Activated B cell treated with CpG ODN at 0.5 μM for 24 hours (primary cell): Measurements from ENCODE around the gene MPV17L2. TPM values are rescaled to one million over a fixed set of nuclear protein-coding genes. Genes with fewer than 3 reads are reported as not detected.

Experiments used
- ATAC-seq: fragments of 200-7000 bp; cut with Tn5 transposase; one replicate; pipeline ENCODE4 v1.10.0; 2021; ENCODE audit warnings: low read depth, mild to moderate bottlenecking, moderate library complexity
- CTCF ChIA-PET: fragments of 350-600 bp; sonication (Branson Sonifier 250); formaldehyde crosslinking; loops from one replicate; lab custom pipeline; 2021; ENCODE audit warnings: antibody characterized with exemption; lab: Charles Lee
- POLR2A ChIA-PET: fragments of 350-600 bp; sonication (Branson Sonifier 250); formaldehyde crosslinking; loops from one replicate; lab custom pipeline; 2021; ENCODE audit warnings: antibody characterized with exemption; lab: Charles Lee
- DNase-seq: peaks from one replicate; pipeline ENCODE4 v3.0.0; 2022
- H3K27ac Mint-ChIP-seq: one replicate; pipeline ENCODE4 v1.8.0; 2020; ENCODE audit warnings: mixed read lengths
- H3K27me3 Mint-ChIP-seq: one replicate; pipeline ENCODE4 v1.8.0; 2021; ENCODE audit warnings: mixed read lengths
- H3K36me3 Mint-ChIP-seq: one replicate; pipeline ENCODE4 v1.8.0; 2021; ENCODE audit warnings: low read depth, mixed read lengths
- H3K4me1 Mint-ChIP-seq: one replicate; pipeline ENCODE4 v1.8.0; 2021; ENCODE audit warnings: mixed read lengths
- H3K4me3 Mint-ChIP-seq: one replicate; pipeline ENCODE4 v1.8.0; 2020; ENCODE audit warnings: mild to moderate bottlenecking, mixed read lengths
- H3K9me3 Mint-ChIP-seq: one replicate; pipeline ENCODE4 v1.8.0; 2020; ENCODE audit warnings: mixed read lengths
- intact Hi-C: fragments of 100-400 bp; cut with micrococcal nuclease; formaldehyde crosslinking; loops from one replicate; pipeline ENCODE4 v1.15.1; 2024
- total RNA-seq: library from RNA; stranded (reverse); gene quantifications from 2 replicates; pipeline ENCODE4 v1.2.3, GENCODE V29; 2022
- TF ChIP-seq, protein P1 (sequence below): fragments of 200-600 bp; IDR thresholded peaks from one replicate; pipeline ENCODE4 v1.8.0; 2022; ENCODE audit warnings: antibody characterized with exemption, mild to moderate bottlenecking

Gene MPV17L2
- total RNA-seq, 1 donor from 2014 or later, result 17.9 TPM

DNA sequence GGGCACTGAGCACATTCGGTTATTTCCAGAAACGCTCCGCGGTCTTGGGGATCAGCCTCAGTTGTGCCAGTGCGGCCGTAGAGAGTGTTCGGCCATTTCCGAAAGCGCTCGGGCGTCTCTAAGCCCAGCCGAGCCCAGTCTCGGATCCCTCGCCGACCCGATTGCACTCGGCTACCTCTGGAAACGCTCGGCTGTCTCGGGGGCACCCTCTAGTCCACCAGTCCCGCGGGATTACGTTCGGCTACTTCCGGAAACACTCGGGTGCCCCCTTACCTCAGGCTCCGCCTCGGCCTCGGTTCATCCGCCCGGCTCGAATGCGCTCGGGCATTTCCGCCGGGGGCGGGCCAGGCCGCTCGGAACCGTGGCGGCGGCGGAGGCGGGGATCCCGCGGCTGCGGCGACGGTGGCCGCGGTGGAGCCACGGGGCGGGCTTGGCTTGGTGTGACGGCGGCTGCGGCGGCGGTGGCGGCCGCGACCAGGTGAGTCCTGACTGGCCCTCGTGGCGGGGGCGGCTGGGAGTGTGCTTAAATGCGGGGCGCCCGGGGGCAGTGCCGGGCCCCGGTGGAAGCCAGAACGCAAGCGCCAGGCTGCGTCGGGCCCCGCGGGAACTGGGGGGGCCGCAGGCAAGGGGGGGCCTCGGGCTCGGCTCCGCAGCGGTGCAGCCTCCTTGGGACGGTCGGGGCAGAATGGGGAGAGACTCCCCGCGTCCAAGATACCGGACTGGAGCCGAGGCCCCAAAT lies 40.0 kb upstream of the MPV17L2 start, which contains the start of gene PIK3R2:
Gene PIK3R2, plus strand, starts transcription at position 347 of the 739 bp plus-strand sequence. CDS start 2,717 bp downstream, outside the sequence.
- DNase-seq, result peak; percentile 99
- peaks cover 28% of the 10 kb centered on the region for H3K36me3 Mint-ChIP-seq
- H3K9me3 Mint-ChIP-seq, result no peaks in the 10 kb centered on the region
- POLR2A ChIA-PET, result interaction anchor here (0.6 to 2.2 kb wide), 28 partner anchors 10 to 606 kb away, joined by 3 to 20 read pairs (median 8); partner anchors contain the start of genes ARRDC2, CCDC124, IFI30 and IL12RB1
- peaks cover 22% of the 10 kb centered on the region for H3K4me1 Mint-ChIP-seq
- peak; percentile 82 for ATAC-seq
- TF ChIP-seq, protein P1, sequence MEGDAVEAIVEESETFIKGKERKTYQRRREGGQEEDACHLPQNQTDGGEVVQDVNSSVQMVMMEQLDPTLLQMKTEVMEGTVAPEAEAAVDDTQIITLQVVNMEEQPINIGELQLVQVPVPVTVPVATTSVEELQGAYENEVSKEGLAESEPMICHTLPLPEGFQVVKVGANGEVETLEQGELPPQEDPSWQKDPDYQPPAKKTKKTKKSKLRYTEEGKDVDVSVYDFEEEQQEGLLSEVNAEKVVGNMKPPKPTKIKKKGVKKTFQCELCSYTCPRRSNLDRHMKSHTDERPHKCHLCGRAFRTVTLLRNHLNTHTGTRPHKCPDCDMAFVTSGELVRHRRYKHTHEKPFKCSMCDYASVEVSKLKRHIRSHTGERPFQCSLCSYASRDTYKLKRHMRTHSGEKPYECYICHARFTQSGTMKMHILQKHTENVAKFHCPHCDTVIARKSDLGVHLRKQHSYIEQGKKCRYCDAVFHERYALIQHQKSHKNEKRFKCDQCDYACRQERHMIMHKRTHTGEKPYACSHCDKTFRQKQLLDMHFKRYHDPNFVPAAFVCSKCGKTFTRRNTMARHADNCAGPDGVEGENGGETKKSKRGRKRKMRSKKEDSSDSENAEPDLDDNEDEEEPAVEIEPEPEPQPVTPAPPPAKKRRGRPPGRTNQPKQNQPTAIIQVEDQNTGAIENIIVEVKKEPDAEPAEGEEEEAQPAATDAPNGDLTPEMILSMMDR, result no peak
- peak within 1 kb of the TSS; percentile 94 for H3K27ac Mint-ChIP-seq
- no peaks in the 10 kb centered on the region for H3K27me3 Mint-ChIP-seq
- H3K4me3 Mint-ChIP-seq, result peak within 1 kb of the TSS; percentile 89
- CTCF ChIA-PET, result interaction anchor here (0.7 to 2.2 kb wide), 6 partner anchors 11 to 215 kb away, joined by 3 to 18 read pairs (median 4); no protein-coding TSS in a partner anchor
- intact Hi-C loops, result loop anchor here (1.0 to 2.0 kb wide), 14 partner anchors 8 to 369 kb away; partner anchors contain the start of genes ELL, IFI30 and RAB3A

DNA sequence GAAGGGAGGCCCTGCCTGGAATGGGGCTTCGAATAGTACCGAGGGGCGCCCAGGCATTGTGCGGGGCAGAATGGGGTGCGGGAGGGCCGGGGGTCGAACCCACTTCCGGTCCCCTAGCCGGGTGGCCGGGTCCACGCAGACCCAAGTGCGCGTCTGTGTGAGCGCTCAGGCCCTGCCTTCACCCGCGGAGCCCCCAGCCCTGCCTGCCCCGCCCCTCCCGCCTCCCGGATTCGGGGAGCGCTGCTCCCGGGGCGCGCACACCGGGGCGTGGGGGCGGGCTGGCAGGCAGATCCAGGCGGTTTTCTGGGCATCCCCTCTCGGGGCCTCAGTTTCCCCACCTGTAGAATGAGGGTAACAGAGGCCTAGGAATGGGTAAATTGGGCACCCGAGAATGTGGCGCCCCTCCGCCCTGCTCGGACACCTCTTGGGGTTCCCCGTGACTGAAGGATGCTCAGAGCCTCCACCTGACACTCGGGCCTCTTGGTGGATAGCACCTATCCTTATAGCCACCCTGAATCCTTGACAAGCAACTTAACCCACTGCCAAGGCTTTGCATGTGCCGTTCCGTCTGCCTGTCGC lies 39.4 kb upstream of the MPV17L2 start:
- DNase-seq (no peak), ATAC-seq (no peak)
- Mint-ChIP-seq H3K4me3 (peak overlapping the region; percentile 89), H3K27me3 (no peaks in the 10 kb centered on the region), H3K4me1 (peaks cover 22% of the 10 kb centered on the region), H3K9me3 (no peaks in the 10 kb centered on the region), H3K27ac (peak overlapping the region; percentile 56), H3K36me3 (peaks cover 21% of the 10 kb centered on the region)
- intact Hi-C loops, result loop anchor here (1.0 to 2.0 kb wide), 4 partner anchors 16 to 215 kb away; partner anchors contain the start of gene IFI30
- TF ChIP-seq, protein P1, result no peak
- CTCF ChIA-PET, result no interaction called here
- POLR2A ChIA-PET, result interaction anchor here (0.9 to 1.2 kb wide), 2 partner anchors 15 to 49 kb away, joined by 3 to 7 read pairs; no protein-coding TSS in a partner anchor

DNA sequence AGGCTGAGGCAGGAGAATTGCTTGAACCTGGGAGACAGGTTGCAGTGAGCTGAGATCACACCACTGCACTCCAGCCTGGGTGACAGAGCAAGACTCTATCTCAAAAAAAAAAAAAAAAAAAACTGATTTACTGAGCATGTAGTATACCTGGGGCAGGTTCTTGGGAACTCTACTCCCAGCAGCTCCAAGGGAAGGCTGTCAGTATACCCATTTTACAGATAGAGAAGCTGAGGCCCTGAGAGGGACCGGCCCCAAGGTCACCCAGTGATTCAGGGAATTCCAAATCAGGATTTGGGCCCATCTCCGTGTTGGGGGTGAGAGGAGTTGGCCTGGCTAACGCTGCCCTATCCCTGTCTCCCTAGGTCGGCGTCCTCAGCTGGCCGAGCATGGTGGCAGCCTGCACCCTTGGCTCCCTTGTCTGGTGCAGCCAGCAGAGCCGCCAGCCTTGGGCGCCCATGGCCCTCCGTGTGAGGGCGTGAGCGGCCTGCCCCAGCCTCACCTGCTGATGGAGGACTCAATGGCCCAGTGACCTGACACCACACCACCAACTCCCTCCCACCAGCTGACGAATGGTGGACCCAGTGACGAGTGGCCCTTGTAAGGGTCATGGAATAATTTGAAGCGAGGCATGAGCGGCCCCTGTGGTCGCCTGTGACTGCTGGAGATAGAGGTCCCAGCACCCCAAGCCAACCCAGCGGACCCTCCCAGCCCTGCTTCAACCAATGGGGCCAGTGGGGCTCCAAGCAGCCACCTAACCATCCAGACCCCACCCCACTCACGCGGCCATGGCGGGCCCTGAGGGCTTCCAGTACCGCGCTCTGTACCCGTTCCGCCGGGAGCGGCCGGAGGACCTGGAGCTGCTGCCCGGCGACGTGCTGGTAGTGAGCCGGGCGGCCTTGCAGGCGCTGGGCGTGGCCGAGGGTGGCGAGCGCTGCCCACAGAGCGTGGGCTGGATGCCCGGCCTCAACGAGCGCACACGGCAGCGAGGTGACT lies 37.6 kb upstream of the MPV17L2 start:
- intact Hi-C loops, result no loop called here
- TF ChIP-seq, protein P1, result no peak
- ChIA-PET CTCF (no interaction called here), POLR2A (interaction anchor here (0.6 to 1.5 kb wide), 10 partner anchors 12 to 998 kb away, joined by 3 to 8 read pairs (median 4); partner anchors contain the start of gene ARRDC2)
- H3K27me3 Mint-ChIP-seq, result no peaks in the 10 kb centered on the region
- no peaks in the 10 kb centered on the region for H3K9me3 Mint-ChIP-seq
- H3K4me3 Mint-ChIP-seq, result no peak overlapping the region
- peaks cover 25% of the 10 kb centered on the region for H3K4me1 Mint-ChIP-seq
- peaks cover 14% of the 10 kb centered on the region for H3K36me3 Mint-ChIP-seq
- DNase-seq, result no peak
- no peak for ATAC-seq
- H3K27ac Mint-ChIP-seq, result no peak overlapping the region

DNA sequence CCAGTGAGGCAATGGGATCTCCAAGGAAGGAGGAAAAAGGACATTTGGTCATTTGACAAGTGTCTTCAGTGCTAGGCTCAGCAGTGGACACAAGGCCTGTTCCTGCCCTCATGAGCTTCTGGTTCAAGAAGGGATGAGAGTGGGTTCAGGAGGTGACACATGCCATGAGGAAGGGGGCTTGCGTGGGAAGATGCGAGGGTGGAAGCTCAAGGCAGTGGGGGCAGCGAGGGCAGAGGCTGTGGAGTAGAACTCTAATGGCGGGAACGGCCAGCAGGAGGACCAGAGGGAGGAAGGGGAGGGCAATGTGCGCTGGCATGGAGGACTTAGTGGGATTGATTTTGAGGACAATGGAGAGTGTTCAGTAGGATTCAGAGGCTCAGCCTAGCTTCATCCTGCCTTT lies 36.8 kb upstream of the MPV17L2 start:
- no peak for DNase-seq
- Mint-ChIP-seq H3K4me1 (peaks cover 29% of the 10 kb centered on the region), H3K4me3 (no peak overlapping the region), H3K9me3 (no peaks in the 10 kb centered on the region), H3K27me3 (no peaks in the 10 kb centered on the region), H3K36me3 (peaks cover 12% of the 10 kb centered on the region), H3K27ac (no peak overlapping the region)
- no peak for ATAC-seq
- POLR2A ChIA-PET, result no interaction called here
- TF ChIP-seq, protein P1, result no peak
- CTCF ChIA-PET, result no interaction called here
- intact Hi-C loops, result no loop called here
